Tibial artery (tissue), 4 donors: ENCODE results near the gene LIPC.

Source experiments
- DNase-seq, 2 donors: peaks; one replicate each; pipeline ENCODE4 v3.0.0-alpha.2; 2019
- H3K27ac ChIP-seq, 2 donors: fragments of 200-600 bp; sonication (generic) in 1 of 2; 1 replicate in 1 of 2; 2 replicates in 1 of 2; pipeline ENCODE4 v1.5.1; 2018 to 2019; ENCODE audit warnings: mild to moderate bottlenecking in 1 of 2
- H3K27me3 ChIP-seq, 2 donors: fragments of 200-600 bp; sonication (generic) in 1 of 2; one replicate each; pipeline versions ENCODE4 v1.5.1 to v1.6.0; 2016 to 2019
- H3K36me3 ChIP-seq, 3 donors: fragments of 200-600 bp; sonication (generic) in 2 of 3; one replicate each; pipeline ENCODE4 v1.5.1; 2016 to 2019; ENCODE audit warnings: mild to moderate bottlenecking in 2 of 3
- H3K4me1 ChIP-seq, 4 donors: fragments of 200-600 bp; sonication (generic) in 2 of 4; 1 replicate in 3 of 4; 2 replicates in 1 of 4; pipeline ENCODE4 v1.5.1; 2016 to 2019
- H3K4me3 ChIP-seq, 2 donors: fragments of 200-600 bp; sonication (generic) in 1 of 2; 1 replicate in 1 of 2; 2 replicates in 1 of 2; pipeline ENCODE4 v1.5.1; 2018 to 2019; ENCODE audit warnings: mild to moderate bottlenecking in 2 of 2
- H3K9me3 ChIP-seq, 3 donors: fragments of 200-600 bp; sonication (generic) in 1 of 3; one replicate each; pipeline ENCODE4 v1.5.1; 2016 to 2019
- intact Hi-C: fragments of 100-400 bp; cut with DNase I; formaldehyde crosslinking; loops from one replicate; pipeline ENCODE4 v1.15.0; 2023; ENCODE audit warnings: low total_unique reads
- TF ChIP-seq, protein P1 (sequence below), 2 experiments: fragments of 200-600 bp in 1 of 2; fragments of 450-650 bp in 1 of 2; IDR thresholded peaks; one replicate each; pipeline ENCODE4 v1.5.1; 2017 to 2019; ENCODE audit warnings: antibody characterized with exemption in 2 of 2, mild to moderate bottlenecking in 1 of 2, moderate library complexity in 1 of 2

LIPC gene

DNA sequence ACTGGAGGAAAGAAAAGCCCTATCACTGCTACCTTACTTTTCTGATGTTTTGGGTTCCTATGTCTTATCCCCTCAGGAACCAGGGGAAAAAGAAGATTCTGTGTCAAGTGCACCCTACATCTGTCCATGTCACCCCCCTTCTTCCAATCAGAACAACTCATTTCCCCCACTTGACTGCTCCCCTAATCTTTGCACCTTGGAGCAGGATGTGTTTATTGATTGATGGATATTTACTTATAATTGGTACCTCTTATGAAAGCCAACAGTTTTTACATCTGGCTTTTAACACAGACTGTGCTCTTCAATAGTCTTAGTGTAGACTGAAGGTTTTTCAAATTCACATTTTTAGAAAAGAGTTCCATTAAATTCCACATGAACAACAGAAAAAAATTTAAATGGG is 33.3 kb downstream of the LIPC start:
- Histone ChIP-seq H3K9me3 (no peaks in the 10 kb centered on the region), H3K27ac (no peak overlapping the region), H3K4me3 (no peak overlapping the region), H3K27me3 (no peaks in the 10 kb centered on the region), H3K36me3 (no peaks in the 10 kb centered on the region), H3K4me1 (peaks cover 0 to 5% (median 0%) of the 10 kb centered on the region in 4 donors)
- TF ChIP-seq, protein P1, sequence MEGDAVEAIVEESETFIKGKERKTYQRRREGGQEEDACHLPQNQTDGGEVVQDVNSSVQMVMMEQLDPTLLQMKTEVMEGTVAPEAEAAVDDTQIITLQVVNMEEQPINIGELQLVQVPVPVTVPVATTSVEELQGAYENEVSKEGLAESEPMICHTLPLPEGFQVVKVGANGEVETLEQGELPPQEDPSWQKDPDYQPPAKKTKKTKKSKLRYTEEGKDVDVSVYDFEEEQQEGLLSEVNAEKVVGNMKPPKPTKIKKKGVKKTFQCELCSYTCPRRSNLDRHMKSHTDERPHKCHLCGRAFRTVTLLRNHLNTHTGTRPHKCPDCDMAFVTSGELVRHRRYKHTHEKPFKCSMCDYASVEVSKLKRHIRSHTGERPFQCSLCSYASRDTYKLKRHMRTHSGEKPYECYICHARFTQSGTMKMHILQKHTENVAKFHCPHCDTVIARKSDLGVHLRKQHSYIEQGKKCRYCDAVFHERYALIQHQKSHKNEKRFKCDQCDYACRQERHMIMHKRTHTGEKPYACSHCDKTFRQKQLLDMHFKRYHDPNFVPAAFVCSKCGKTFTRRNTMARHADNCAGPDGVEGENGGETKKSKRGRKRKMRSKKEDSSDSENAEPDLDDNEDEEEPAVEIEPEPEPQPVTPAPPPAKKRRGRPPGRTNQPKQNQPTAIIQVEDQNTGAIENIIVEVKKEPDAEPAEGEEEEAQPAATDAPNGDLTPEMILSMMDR (IDR thresholded peaks at IDR 0.05) = no peak
- no peak for DNase-seq
- intact Hi-C loops = no loop called here

- no peaks in the 10 kb centered on the region for H3K9me3 ChIP-seq
- no peak for DNase-seq
- no peaks in the 10 kb centered on the region for H3K36me3 ChIP-seq
- peaks cover 0 to 6% (median 0%) of the 10 kb centered on the region in 4 donors for H3K4me1 ChIP-seq
- H3K27me3 ChIP-seq = no peaks in the 10 kb centered on the region
- H3K27ac ChIP-seq = no peak overlapping the region
- TF ChIP-seq, protein P1 (IDR thresholded peaks at IDR 0.05) = no peak
- H3K4me3 ChIP-seq = no peak overlapping the region
- intact Hi-C loops = no loop called here
Measured at GRCh38 chr15:58465866-58466517, 34.2 kb downstream of the LIPC start.

DNA sequence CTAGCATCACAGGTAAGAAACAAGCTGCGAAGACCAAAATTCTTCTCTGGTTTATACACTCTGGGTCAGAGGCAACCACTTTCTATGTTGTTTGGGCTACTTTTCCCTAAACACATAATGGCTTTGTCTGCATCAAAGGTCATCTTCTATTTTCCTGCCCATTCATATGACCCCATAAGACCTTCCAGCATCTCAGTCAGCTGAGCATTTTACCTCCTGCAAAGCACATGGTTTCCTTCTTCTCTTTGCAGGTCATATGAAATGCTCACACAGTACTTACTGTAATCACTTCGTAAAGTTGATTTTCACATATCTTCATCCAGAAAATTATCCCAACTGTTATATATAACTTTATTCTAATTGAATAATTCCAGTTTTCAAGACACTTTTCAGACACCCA is 34.8 kb downstream of the LIPC start:
- no peaks in the 10 kb centered on the region for H3K27me3 ChIP-seq
- H3K4me3 ChIP-seq = no peak overlapping the region
- peaks cover 0 to 6% (median 0%) of the 10 kb centered on the region in 4 donors for H3K4me1 ChIP-seq
- DNase-seq = no peak
- H3K36me3 ChIP-seq = no peaks in the 10 kb centered on the region
- TF ChIP-seq, protein P1 (IDR thresholded peaks at IDR 0.05) = no peak
- H3K27ac ChIP-seq = no peak overlapping the region
- no peaks in the 10 kb centered on the region for H3K9me3 ChIP-seq
- intact Hi-C loops = no loop called here

GRCh38 chr15:58467121-58467721 is 35.4 kb downstream of the LIPC start:
- H3K9me3 ChIP-seq = no peaks in the 10 kb centered on the region
- no peaks in the 10 kb centered on the region for H3K36me3 ChIP-seq
- intact Hi-C loops = no loop called here
- H3K27me3 ChIP-seq = no peaks in the 10 kb centered on the region
- H3K27ac ChIP-seq = no peak overlapping the region
- TF ChIP-seq, protein P1 (IDR thresholded peaks at IDR 0.05) = no peak
- peak in 1 of 2 donors; percentile 42 for DNase-seq
- no peak overlapping the region for H3K4me3 ChIP-seq
- peaks cover 0 to 6% (median 0%) of the 10 kb centered on the region in 4 donors for H3K4me1 ChIP-seq

DNA sequence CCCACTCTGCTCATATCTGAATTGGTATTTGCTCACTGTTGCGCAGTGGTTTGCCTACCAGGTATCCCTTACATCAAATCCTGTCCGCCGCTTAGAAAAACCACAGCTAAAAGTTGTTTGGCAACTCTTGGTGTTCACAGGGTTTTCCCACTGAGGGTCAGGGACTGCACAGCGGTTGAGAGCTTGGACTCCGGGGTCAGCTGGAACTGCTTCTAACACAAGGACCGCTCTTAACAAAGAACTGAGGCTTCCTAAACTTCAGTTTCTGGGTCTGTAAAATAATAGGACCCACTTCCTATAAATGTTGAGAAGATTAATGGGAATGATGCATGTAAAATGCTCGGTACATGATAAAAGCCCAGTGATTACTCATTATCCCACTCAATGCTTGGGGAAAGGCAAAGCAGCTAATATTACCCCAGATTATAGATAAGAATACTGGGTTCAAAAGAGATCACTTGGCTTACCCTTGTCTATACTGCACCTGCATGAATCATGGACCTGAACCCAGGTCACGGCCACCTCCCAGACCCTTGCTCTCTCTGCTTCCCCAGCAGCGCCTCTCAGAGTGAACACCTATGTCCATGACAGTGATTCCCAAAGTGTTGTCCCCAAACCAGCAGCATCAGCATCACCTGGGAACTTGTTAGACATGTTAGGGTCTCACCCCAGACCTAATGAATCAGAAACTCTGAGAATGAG is 36.1 kb downstream of the LIPC start:
- H3K27me3 ChIP-seq = no peaks in the 10 kb centered on the region
- no peaks in the 10 kb centered on the region for H3K36me3 ChIP-seq
- intact Hi-C loops = no loop called here
- peak in 1 of 2 donors; percentile 24 for DNase-seq
- peaks cover 0 to 6% (median under 1%) of the 10 kb centered on the region in 4 donors for H3K4me1 ChIP-seq
- no peaks in the 10 kb centered on the region for H3K9me3 ChIP-seq
- H3K27ac ChIP-seq = no peak overlapping the region
- no peak overlapping the region for H3K4me3 ChIP-seq
- TF ChIP-seq, protein P1 (IDR thresholded peaks at IDR 0.05) = no peak
